HCT116 (cell line): ENCODE results near the gene PCDHA11. TPM values are rescaled to one million over a fixed set of nuclear protein-coding genes. Genes with fewer than 3 reads are reported as not detected.

Experiments used
- ATAC-seq: fragments of 200-7000 bp; cut with Tn5 transposase; 2 replicates; pipeline ENCODE4 v1.9.1; 2020; ENCODE audit warnings: mild to moderate bottlenecking, moderate library complexity
- BruUV-seq: library from RNA; stranded (reverse); fragments of 400-500 nt; replicated peaks from 2 replicates; lab custom pipeline; 2021; lab: Mats Ljungman, UMichigan
- CTCF ChIA-PET: fragments of 300-600 bp; sonication (Branson Sonifier 250); formaldehyde crosslinking; loops from one replicate; lab custom pipeline; 2021; ENCODE audit warnings: antibody characterized with exemption; lab: Charles Lee
- POLR2A ChIA-PET: fragments of 300-600, 350-600 bp; sonication (Branson Sonifier 250); formaldehyde crosslinking; loops from one replicate; lab custom pipeline; 2021; ENCODE audit warnings: antibody characterized with exemption; lab: Charles Lee
- RAD21 ChIA-PET, 2 experiments: fragments of 300-600 bp; sonication (Branson Sonifier 250); formaldehyde crosslinking; loops; one replicate each; lab custom pipeline; 2023; ENCODE audit warnings: low total read pairs in 2 of 2; ENCODE audit not compliant: uncharacterized antibody in 2 of 2, unreplicated experiment in 2 of 2, low non-redundant PET in 1 of 2; lab: Charles Lee
- DNase-seq: peaks from one replicate; pipeline ENCODE4 v3.0.0-alpha.2; 2010; ENCODE audit warnings: low read depth, low spot score
- H2AFZ ChIP-seq: fragments of 200-600 bp; shearing (Covaris generic), sonication (generic); 2 replicates; pipeline ENCODE4 v1.6.1; 2017; ENCODE audit warnings: low read depth, mixed run types, mixed read lengths, antibody characterized with exemption, low read length; ENCODE audit not compliant: poor library complexity, severe bottlenecking
- H3K27ac ChIP-seq: 2 replicates; pipeline ENCODE4 v1.5.1; 2012; ENCODE audit warnings: low read depth, low read length
- H3K27me3 ChIP-seq: fragments of 200-600 bp; sonication (generic); 2 replicates; pipeline ENCODE4 v1.6.1; 2016; ENCODE audit warnings: mixed run types, low read length, mixed read lengths; ENCODE audit not compliant: insufficient read depth
- H3K36me3 ChIP-seq, 2 experiments: fragments of 200-500 bp in 1 of 2; fragments of 200-600 bp in 1 of 2; sonication (Bioruptor generic) in 1 of 2; sonication (generic) in 1 of 2; 2 replicates each; pipeline versions ENCODE4 v1.5.1 to v1.6.1; 2014 to 2016; ENCODE audit warnings: low read length in 2 of 2, inconsistent platforms in 1 of 2, mixed read lengths in 1 of 2, mixed run types in 1 of 2; ENCODE audit not compliant: insufficient read depth in 2 of 2, control insufficient read depth in 1 of 2
- H3K4me1 ChIP-seq, 2 experiments: fragments of 200-600 bp in 1 of 2; sonication (generic) in 1 of 2; 2 replicates each; pipeline versions ENCODE4 v1.5.1 to v1.6.1; 2012 to 2017; ENCODE audit warnings: low read length in 2 of 2, inconsistent platforms in 1 of 2, mild to moderate bottlenecking in 1 of 2, mixed read lengths in 1 of 2, mixed run types in 1 of 2, moderate library complexity in 1 of 2; ENCODE audit not compliant: insufficient read depth in 2 of 2, control insufficient read depth in 1 of 2
- H3K4me2 ChIP-seq: fragments of 200-600 bp; sonication (generic); 2 replicates; pipeline ENCODE4 v1.6.1; 2017; ENCODE audit warnings: mixed run types, low read length, mixed read lengths
- H3K4me3 ChIP-seq, 2 experiments: fragments of 200-600 bp in 1 of 2; sonication (generic) in 1 of 2; replicated peaks in 1 of 2; 2 replicates each; pipeline ENCODE4 v1.5.1; 2011 to 2016; ENCODE audit warnings: low read length in 2 of 2, control low read depth in 1 of 2, low read depth in 1 of 2, mild to moderate bottlenecking in 1 of 2, mixed read lengths in 1 of 2, mixed run types in 1 of 2
- H3K79me2 ChIP-seq: fragments of 200-600 bp; sonication (generic); 2 replicates; pipeline ENCODE4 v1.6.1; 2017; ENCODE audit warnings: mild to moderate bottlenecking, mixed run types, low read length, moderate library complexity, mixed read lengths; ENCODE audit not compliant: insufficient read depth
- H3K9ac ChIP-seq: fragments of 200-600 bp; sonication (generic); 2 replicates; pipeline ENCODE4 v1.6.1; 2016; ENCODE audit warnings: low read length, mixed read lengths
- H3K9me2 ChIP-seq: fragments of 200-600 bp; sonication (generic), shearing (Covaris generic); 2 replicates; pipeline ENCODE4 v1.6.1; 2017; ENCODE audit warnings: mixed run types, mild to moderate bottlenecking, moderate library complexity; ENCODE audit not compliant: insufficient read depth
- H3K9me3 ChIP-seq, 2 experiments: fragments of 200-500 bp in 1 of 2; fragments of 200-600 bp in 1 of 2; sonication (Bioruptor generic) in 1 of 2; sonication (generic) in 1 of 2; 2 replicates each; pipeline ENCODE4 v1.6.1; 2014 to 2017; ENCODE audit warnings: low read length in 2 of 2, mixed read lengths in 2 of 2, inconsistent platforms in 1 of 2, low read depth in 1 of 2, mild to moderate bottlenecking in 1 of 2, mixed run types in 1 of 2, moderate library complexity in 1 of 2; ENCODE audit not compliant: control insufficient read depth in 1 of 2, insufficient read depth in 1 of 2
- H4K20me1 ChIP-seq: fragments of 200-600 bp; sonication (generic), shearing (Covaris generic); 2 replicates; pipeline ENCODE4 v1.6.1; 2017; ENCODE audit warnings: mixed run types, mild to moderate bottlenecking, moderate library complexity; ENCODE audit not compliant: insufficient read depth
- CBX3 ChIP-seq: IDR thresholded peaks from 2 replicates; pipeline ENCODE4 v1.6.1; 2012; ENCODE audit warnings: low read depth
- EGR1 ChIP-seq: IDR thresholded peaks from 2 replicates; pipeline ENCODE4 v1.6.1; 2012; ENCODE audit warnings: low read depth
- EZH2 ChIP-seq: fragments of 200-600 bp; sonication (generic); IDR thresholded peaks from 2 replicates; pipeline ENCODE4 v1.6.1; 2017; ENCODE audit warnings: antibody characterized with exemption, mixed run types
- EZH2phosphoT487 ChIP-seq: fragments of 200-600 bp; IDR thresholded peaks from 2 replicates; pipeline ENCODE4 v1.6.1; 2018; ENCODE audit warnings: antibody characterized with exemption, borderline replicate concordance
- FOSL1 ChIP-seq: IDR thresholded peaks from 2 replicates; pipeline ENCODE4 v1.6.1; 2012; ENCODE audit warnings: low read depth
- POLR2A ChIP-seq: IDR thresholded peaks from 2 replicates; pipeline ENCODE4 v1.7.0; 2011; ENCODE audit warnings: borderline replicate concordance; ENCODE audit not compliant: insufficient read depth, insufficient read length; ENCODE audit errors: extremely low read depth
- POLR2AphosphoS5 ChIP-seq: IDR thresholded peaks from 2 replicates; pipeline ENCODE4 v1.6.1; 2011; ENCODE audit warnings: mild to moderate bottlenecking, low read depth, low read length, moderate library complexity
- RAD21 ChIP-seq: IDR thresholded peaks from 2 replicates; pipeline ENCODE4 v1.6.1; 2012; ENCODE audit warnings: low read depth, mild to moderate bottlenecking
- REST ChIP-seq: IDR thresholded peaks from 2 replicates; pipeline ENCODE4 v1.6.1; 2012; ENCODE audit warnings: low read depth
- SIN3A ChIP-seq: IDR thresholded peaks from 2 replicates; pipeline ENCODE4 v1.6.1; 2012; ENCODE audit warnings: low read depth
- SP1 ChIP-seq: IDR thresholded peaks from 2 replicates; pipeline ENCODE4 v1.6.1; 2012; ENCODE audit warnings: low read depth
- SRF ChIP-seq: IDR thresholded peaks from 2 replicates; pipeline ENCODE4 v1.6.1; 2012; ENCODE audit warnings: low read depth
- TCF7L2 ChIP-seq: IDR thresholded peaks from 2 replicates; pipeline ENCODE4 v1.7.0; 2011; ENCODE audit warnings: borderline replicate concordance, inconsistent platforms; ENCODE audit not compliant: insufficient read depth, insufficient read length; ENCODE audit errors: extremely low read depth
- ZNF274 ChIP-seq: fragments of 200-500 bp; sonication (Bioruptor generic); IDR thresholded peaks from 2 replicates; pipeline ENCODE4 v1.6.1; 2014; ENCODE audit warnings: mild to moderate bottlenecking, low read depth, low read length, inconsistent platforms
- intact Hi-C: fragments of 100-400 bp; cut with micrococcal nuclease; formaldehyde crosslinking; loops from 2 replicates; pipeline ENCODE4 v1.10.0; 2022
- total RNA-seq: library from RNA; stranded (reverse); gene quantifications from one replicate; pipeline ENCODE4 v1.2.1, GENCODE V29; 2021; ENCODE audit not compliant: unreplicated experiment
- TF ChIP-seq, protein P1 (sequence below), 3 experiments: fragments of 200-600 bp in 1 of 3; sonication (generic) in 1 of 3; IDR thresholded peaks in 2 of 3; conservative IDR thresholded peaks in 1 of 3; 2 replicates each; pipeline ENCODE4 v1.5.1; 2012 to 2017; ENCODE audit warnings: low read depth in 2 of 3, low read length in 2 of 3, antibody characterized with exemption in 1 of 3, borderline replicate concordance in 1 of 3, control low read depth in 1 of 3, mild to moderate bottlenecking in 1 of 3, mixed read lengths in 1 of 3, mixed run types in 1 of 3, moderate library complexity in 1 of 3; ENCODE audit not compliant: insufficient read depth in 1 of 3
- TF ChIP-seq, protein P2 (sequence below): IDR thresholded peaks from 2 replicates; pipeline ENCODE4 v1.6.1; 2011; ENCODE audit warnings: mild to moderate bottlenecking, low read length, moderate library complexity; ENCODE audit not compliant: insufficient replicate concordance; ENCODE audit errors: extremely low read depth

PCDHA11 gene
- total RNA-seq, 1 experiment from 2014 or later, result 0.27 TPM

DNA sequence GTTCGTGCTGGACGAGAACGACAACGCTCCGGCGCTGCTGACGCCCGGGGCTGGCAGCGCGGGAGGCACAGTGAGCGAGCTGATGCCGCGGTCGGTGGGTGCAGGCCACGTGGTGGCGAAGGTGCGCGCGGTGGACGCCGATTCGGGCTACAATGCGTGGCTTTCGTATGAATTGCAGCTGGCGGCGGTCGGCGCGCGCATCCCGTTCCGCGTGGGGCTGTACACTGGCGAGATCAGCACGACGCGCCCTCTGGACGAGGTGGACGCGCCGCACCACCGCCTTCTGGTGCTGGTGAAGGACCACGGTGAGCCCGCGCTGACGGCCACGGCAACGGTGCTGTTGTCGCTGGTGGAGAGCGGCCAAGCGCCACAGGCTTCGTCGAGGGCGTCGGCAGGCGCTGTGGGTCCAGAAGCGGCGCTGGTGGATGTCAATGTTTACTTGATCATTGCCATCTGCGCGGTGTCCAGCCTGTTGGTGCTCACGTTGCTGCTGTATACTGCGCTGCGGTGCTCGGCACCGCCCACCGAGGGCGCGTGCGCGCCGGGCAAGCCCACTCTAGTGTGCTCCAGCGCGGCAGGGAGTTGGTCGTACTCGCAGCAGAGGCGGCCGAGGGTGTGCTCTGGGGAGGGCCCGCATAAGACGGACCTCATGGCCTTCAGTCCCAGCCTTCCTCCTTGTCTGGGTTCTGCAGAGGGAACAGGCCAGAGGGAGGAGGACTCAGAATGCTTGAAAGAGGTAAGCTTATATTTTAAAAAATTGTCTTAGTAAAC lies 15.4 kb downstream of the PCDHA11 start:
- BruUV-seq, result no TSS peak
- TF ChIP-seq RAD21 (no peak), POLR2AphosphoS5 (no peak), SP1 (no peak), REST (no peak), EZH2phosphoT487 (no peak), SRF (no peak), EZH2 (no peak), TCF7L2 (no peak), EGR1 (no peak), CBX3 (no peak), ZNF274 (no peak), SIN3A (no peak), POLR2A (no peak), FOSL1 (no peak)
- TF ChIP-seq, protein P1, sequence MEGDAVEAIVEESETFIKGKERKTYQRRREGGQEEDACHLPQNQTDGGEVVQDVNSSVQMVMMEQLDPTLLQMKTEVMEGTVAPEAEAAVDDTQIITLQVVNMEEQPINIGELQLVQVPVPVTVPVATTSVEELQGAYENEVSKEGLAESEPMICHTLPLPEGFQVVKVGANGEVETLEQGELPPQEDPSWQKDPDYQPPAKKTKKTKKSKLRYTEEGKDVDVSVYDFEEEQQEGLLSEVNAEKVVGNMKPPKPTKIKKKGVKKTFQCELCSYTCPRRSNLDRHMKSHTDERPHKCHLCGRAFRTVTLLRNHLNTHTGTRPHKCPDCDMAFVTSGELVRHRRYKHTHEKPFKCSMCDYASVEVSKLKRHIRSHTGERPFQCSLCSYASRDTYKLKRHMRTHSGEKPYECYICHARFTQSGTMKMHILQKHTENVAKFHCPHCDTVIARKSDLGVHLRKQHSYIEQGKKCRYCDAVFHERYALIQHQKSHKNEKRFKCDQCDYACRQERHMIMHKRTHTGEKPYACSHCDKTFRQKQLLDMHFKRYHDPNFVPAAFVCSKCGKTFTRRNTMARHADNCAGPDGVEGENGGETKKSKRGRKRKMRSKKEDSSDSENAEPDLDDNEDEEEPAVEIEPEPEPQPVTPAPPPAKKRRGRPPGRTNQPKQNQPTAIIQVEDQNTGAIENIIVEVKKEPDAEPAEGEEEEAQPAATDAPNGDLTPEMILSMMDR (IDR thresholded peaks at IDR 0.05 in 2 of 3, conservative IDR thresholded peaks at IDR 0.05 in 1 of 3; ENCODE audit: borderline replicate concordance in 1 of 3, insufficient read depth in 1 of 3, low read depth in 2 of 3, low read length in 2 of 3), result no peak
- TF ChIP-seq, protein P2, sequence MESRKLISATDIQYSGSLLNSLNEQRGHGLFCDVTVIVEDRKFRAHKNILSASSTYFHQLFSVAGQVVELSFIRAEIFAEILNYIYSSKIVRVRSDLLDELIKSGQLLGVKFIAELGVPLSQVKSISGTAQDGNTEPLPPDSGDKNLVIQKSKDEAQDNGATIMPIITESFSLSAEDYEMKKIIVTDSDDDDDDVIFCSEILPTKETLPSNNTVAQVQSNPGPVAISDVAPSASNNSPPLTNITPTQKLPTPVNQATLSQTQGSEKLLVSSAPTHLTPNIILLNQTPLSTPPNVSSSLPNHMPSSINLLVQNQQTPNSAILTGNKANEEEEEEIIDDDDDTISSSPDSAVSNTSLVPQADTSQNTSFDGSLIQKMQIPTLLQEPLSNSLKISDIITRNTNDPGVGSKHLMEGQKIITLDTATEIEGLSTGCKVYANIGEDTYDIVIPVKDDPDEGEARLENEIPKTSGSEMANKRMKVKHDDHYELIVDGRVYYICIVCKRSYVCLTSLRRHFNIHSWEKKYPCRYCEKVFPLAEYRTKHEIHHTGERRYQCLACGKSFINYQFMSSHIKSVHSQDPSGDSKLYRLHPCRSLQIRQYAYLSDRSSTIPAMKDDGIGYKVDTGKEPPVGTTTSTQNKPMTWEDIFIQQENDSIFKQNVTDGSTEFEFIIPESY, result no peak
- Histone ChIP-seq H3K9ac (no peak overlapping the region), H2AFZ (no peak overlapping the region), H3K4me2 (no peak overlapping the region), H3K36me3 (no peaks in the 10 kb centered on the region), H3K9me2 (no peaks in the 10 kb centered on the region), H3K9me3 (no peaks in the 10 kb centered on the region), H3K27me3 (no peaks in the 10 kb centered on the region), H3K4me1 (no peaks in the 10 kb centered on the region), H3K27ac (no peak overlapping the region), H3K79me2 (no peaks in the 10 kb centered on the region), H4K20me1 (no peaks in the 10 kb centered on the region), H3K4me3 (no peak overlapping the region)
- intact Hi-C loops, result no loop called here
- no peak for ATAC-seq
- ChIA-PET RAD21 (interaction anchor here (0.9 to 1.6 kb wide), 2 partner anchors 156 kb away, joined by 3 to 8 read pairs; no protein-coding TSS in a partner anchor), POLR2A (no interaction called here), CTCF (interaction anchor here (1.0 kb wide), 1 partner anchor 156 kb away, joined by 3 read pairs; no protein-coding TSS in a partner anchor)
- DNase-seq, result no peak
